NT2/D1 (cell line): ENCODE results near the gene CRKL.

Experiments used
- SUZ12 ChIP-seq: IDR thresholded peaks from 2 replicates; pipeline ENCODE4 v1.6.1; 2011; ENCODE audit not compliant: insufficient read length, insufficient read depth; ENCODE audit errors: extremely low read depth
- YY1 ChIP-seq: IDR thresholded peaks from 2 replicates; pipeline ENCODE4 v1.6.1; 2011; ENCODE audit not compliant: insufficient read length, insufficient read depth
- ZNF274 ChIP-seq: IDR thresholded peaks from 2 replicates; pipeline ENCODE4 v1.6.1; 2011; ENCODE audit warnings: mild to moderate bottlenecking, low read depth, low read length

GRCh38 chr22:20981787-20982562, 64.8 kb downstream of the CRKL start, which contains the start of gene LZTR1:
- TF ChIP-seq YY1 (no peak), SUZ12 (no peak), ZNF274 (no peak)
